ENCODE results near the gene SESN3.

The SESN3 gene

GRCh38 chr11:95145430-95146060 lies 85.5 kb downstream of the SESN3 start:
- H3K4me3 ChIP-seq (replicated peaks; ENCODE audit: low read depth, low read length): no peak overlapping the region
- TF ChIP-seq CTCF (IDR thresholded peaks at IDR 0.05; ENCODE audit: low read length, missing control alignments): no peak
- DNase-seq (ENCODE audit: low read depth): no peak

DNA sequence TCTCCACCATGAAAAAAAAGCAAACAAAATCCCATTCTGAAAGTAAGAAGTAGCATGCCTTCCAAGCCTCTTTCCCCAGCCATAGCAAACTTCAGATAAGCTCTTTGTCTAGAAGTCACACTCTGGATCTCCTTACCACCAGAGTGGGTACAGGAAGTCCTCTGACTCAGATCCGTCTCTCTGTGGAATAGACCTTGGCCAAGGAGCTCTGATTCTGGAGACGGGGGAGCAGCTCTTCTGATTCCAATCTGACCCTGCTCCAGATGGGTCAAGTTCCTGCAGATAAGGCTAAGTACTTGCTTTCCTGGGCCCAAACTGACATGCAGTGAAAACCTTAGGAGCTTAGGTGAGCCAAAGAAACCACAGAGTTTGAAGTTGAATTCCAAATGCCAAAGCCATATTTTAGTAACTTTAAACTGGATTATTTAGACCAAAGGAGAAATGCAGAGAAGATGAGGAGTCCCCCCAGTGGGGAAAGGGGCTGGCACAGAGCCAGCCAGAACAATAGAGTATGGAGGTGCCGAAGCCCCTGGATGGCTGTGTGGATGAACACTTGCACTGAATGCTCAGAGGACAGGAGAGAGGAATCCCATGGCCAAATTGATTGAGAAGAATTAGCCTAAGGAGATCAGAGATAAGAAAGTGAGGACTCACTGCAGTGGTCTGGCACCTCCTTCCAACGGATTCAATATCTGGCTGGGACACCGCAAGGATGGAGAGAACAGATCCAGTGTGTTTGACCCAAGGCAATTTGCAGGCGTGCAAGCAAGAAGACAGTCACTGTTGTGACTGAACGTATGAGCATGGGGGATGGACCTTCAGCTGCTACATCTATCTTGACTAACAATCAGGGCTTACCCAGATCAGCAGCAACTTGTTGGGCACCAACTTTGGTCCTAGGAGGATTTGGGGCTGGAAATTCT lies 86.4 kb downstream of the SESN3 start:
- DNase-seq (ENCODE audit: low read depth): no peak
- no peak overlapping the region for H3K4me3 ChIP-seq (replicated peaks; ENCODE audit: low read depth, low read length)
- no peak for TF ChIP-seq CTCF (IDR thresholded peaks at IDR 0.05; ENCODE audit: low read length, missing control alignments)

- TF ChIP-seq CTCF (IDR thresholded peaks at IDR 0.05; ENCODE audit: low read length, missing control alignments): no peak
- DNase-seq (ENCODE audit: low read depth): no peak
- H3K4me3 ChIP-seq (replicated peaks; ENCODE audit: low read depth, low read length): no peak overlapping the region
Measured at GRCh38 chr11:95143106-95143681, 87.8 kb downstream of the SESN3 start.

DNA sequence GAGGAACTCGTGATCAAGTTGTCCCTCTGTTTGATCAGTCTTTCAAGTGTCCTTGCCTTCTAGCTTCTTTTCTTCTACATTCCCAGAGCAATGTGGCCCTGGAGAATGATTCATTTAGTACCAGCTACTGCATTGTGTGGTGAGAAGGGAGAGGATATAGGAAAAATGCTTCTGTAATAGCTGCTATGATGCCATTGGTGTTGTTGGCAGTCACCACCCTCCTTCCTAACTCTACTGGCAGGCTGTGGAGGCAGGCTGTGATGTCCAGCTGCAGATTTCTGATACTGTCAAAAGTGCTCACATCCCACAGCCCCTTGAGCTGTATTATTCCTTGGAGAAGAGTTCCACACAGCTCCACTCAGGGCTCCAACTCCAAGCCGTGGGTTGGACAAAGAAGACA lies 88.6 kb downstream of the SESN3 start:
- no peak overlapping the region for H3K4me3 ChIP-seq (replicated peaks; ENCODE audit: low read depth, low read length)
- no peak for TF ChIP-seq CTCF (IDR thresholded peaks at IDR 0.05; ENCODE audit: low read length, missing control alignments)
- DNase-seq (ENCODE audit: low read depth): no peak

GRCh38 chr11:95140397-95141033 lies 90.5 kb downstream of the SESN3 start:
- DNase-seq (ENCODE audit: low read depth): peak; percentile 72
- no peak for TF ChIP-seq CTCF (IDR thresholded peaks at IDR 0.05; ENCODE audit: low read length, missing control alignments)
- no peak overlapping the region for H3K4me3 ChIP-seq (replicated peaks; ENCODE audit: low read depth, low read length)

DNA sequence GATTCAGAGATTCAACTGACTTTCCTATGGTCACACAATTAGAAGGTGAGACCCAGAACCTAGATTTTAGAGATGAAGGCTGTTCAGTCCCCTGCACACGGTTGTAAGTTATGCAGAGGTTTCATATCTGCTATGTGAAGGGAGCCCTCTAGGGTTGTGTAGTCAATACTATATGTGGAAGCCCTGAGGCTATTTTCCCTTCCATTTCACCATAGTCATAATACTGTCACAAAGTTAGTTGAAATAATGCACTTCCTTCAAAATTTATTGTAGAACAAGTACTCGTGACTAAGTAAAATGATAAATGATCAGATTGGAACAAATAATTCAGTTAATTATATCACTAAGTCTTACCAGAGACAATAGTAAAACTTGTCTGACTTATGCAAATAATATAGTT lies 92.6 kb downstream of the SESN3 start:
- peak; percentile 37 for TF ChIP-seq CTCF (IDR thresholded peaks at IDR 0.05; ENCODE audit: low read length, missing control alignments)
- H3K4me3 ChIP-seq (replicated peaks; ENCODE audit: low read depth, low read length): no peak overlapping the region
- no peak for DNase-seq (ENCODE audit: low read depth)
